ENCODE measurements around the gene FGF22. TPM values are rescaled to one million over a fixed set of nuclear protein-coding genes. Genes with fewer than 3 reads are reported as not detected.

FGF22 gene
- total and polyA plus RNA-seq, 2 of the 8 experiments (the other 6 are each of a cell fraction or from before 2014, with no cell fraction given): 0.44 to 1.7 TPM

DNA sequence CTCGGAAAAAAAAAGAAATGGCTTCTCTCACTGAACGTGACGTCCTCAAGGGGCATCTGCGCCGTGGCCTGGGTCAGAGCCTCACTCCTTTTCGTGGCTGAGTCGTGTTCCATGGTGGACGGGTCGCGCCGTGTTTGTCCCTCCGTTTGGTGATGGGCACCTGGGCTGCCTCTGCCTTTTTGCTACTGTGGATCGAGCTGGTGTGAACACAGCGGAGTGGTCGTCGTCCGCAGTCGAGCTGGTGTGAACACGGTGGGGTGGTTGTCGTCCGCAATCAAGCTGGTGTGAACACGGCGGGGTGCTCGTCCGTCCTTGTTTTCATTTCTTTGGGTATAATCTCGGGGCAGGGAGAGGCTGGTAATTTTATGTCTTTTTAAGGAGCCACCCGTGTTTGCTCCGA is 38.4 kb upstream of the FGF22 start:
- H3K23me2 ChIP-seq (ENCODE audit: low read depth, low read length): no peaks in the 10 kb centered on the region
- H2BK12ac ChIP-seq (ENCODE audit: low read depth, low read length): no peak overlapping the region
- no peak overlapping the region for H3K23ac ChIP-seq (ENCODE audit: insufficient read length)
- H2BK15ac ChIP-seq (ENCODE audit: low read length): no peak overlapping the region
- no peak overlapping the region for H3K18ac ChIP-seq (ENCODE audit: extremely low read depth, low read length)
- FAIRE-seq: no peak
- H4K5ac ChIP-seq (ENCODE audit: insufficient read length, low read depth, low read length): no peak overlapping the region
- 84% methylated on average over 24 of the region's 28 CpGs; no CpG with 5 or more reads in 1 of the 2 experiments for WGBS, 2 experiments (ENCODE audit: extremely low coverage in 1 of 2, insufficient coverage in 1 of 2, insufficient read length in 1 of 2, insufficient replicate concordance in 2 of 2, low coverage in 1 of 2, low lambda C conversion rate in 2 of 2, missing lambda C conversion rate in 1 of 2)
- H3K79me2 ChIP-seq (ENCODE audit: control insufficient read depth in 1 of 2, insufficient read depth in 2 of 2, low read length in 2 of 2): no peaks in the 10 kb centered on the region
- no peak overlapping the region for H2BK20ac ChIP-seq (ENCODE audit: low read length)
- no peak overlapping the region for H4K91ac ChIP-seq (replicated peaks; ENCODE audit: insufficient read length, low read length)
- no peak overlapping the region for H3K4me2 ChIP-seq (ENCODE audit: insufficient read depth in 1 of 2, low read depth in 2 of 2, low read length in 2 of 2)
- no peak overlapping the region for H2AK5ac ChIP-seq (ENCODE audit: low read depth, low read length)
- no peak overlapping the region for H3K27ac ChIP-seq (ENCODE audit: low read depth, low read length)
- no peaks in the 10 kb centered on the region for H3K79me1 ChIP-seq (ENCODE audit: low read depth, low read length)
- no peak overlapping the region for H3K9ac ChIP-seq (replicated peaks in 1 of 4; ENCODE audit: extremely low read depth in 1 of 4, low read depth in 3 of 4, low read length in 3 of 4)
- H2BK120ac ChIP-seq (replicated peaks; ENCODE audit: low read depth, low read length): no peak overlapping the region
- POLR2A ChIA-PET (ENCODE audit: partially characterized antibody): no interaction called here
- H3K4ac ChIP-seq (replicated peaks; ENCODE audit: insufficient read length, low read depth, low read length): no peak overlapping the region
- no peak overlapping the region for H2AFZ ChIP-seq (ENCODE audit: low read length)
- no peak overlapping the region for H3K14ac ChIP-seq (ENCODE audit: insufficient read length)
- H4K20me1 ChIP-seq (replicated peaks in 1 of 2; ENCODE audit: control insufficient read depth in 1 of 2, insufficient read depth in 2 of 2, low read length in 2 of 2): no peaks in the 10 kb centered on the region
- no peak overlapping the region for H3K4me3 ChIP-seq (ENCODE audit: extremely low read depth in 1 of 4, insufficient read depth in 2 of 4, low read depth in 3 of 4, low read length in 4 of 4)
- no peaks in the 10 kb centered on the region for H3K36me3 ChIP-seq (ENCODE audit: control insufficient read depth in 2 of 4, insufficient read depth in 4 of 4, low read length in 3 of 4)
- no peak overlapping the region for H3K56ac ChIP-seq (replicated peaks; ENCODE audit: insufficient read length, low read depth, low read length)
- H4K8ac ChIP-seq (ENCODE audit: extremely low read depth, insufficient read depth, low read length): no peak overlapping the region
- peaks cover 0 to 29% of the 10 kb centered on the region in 2 experiments; a peak in 1 of 4 replicates for H3K9me3 ChIP-seq (ENCODE audit: insufficient read depth in 2 of 2, low read depth in 1 of 2, low read length in 1 of 2)
- H2BK5ac ChIP-seq (ENCODE audit: low read depth, low read length): no peak overlapping the region
- H3K27me3 ChIP-seq (replicated peaks in 1 of 4; ENCODE audit: control insufficient read depth in 3 of 4, extremely low read depth in 1 of 4, insufficient read depth in 3 of 4, low read length in 3 of 4): no peaks in the 10 kb centered on the region
- no peaks in the 10 kb centered on the region for H3K4me1 ChIP-seq (replicated peaks in 1 of 4; ENCODE audit: control insufficient read depth in 3 of 4, insufficient read depth in 4 of 4, low read length in 3 of 4)
- CTCF ChIA-PET (ENCODE audit: partially characterized antibody): interaction anchor here (0.8 to 1.5 kb wide), 4 partner anchors 17 to 69 kb away, joined by 3 read pairs; no protein-coding TSS in a partner anchor
- DNase-seq (ENCODE audit: low read depth in 1 of 2, low spot score in 2 of 2): no peak
- TF ChIP-seq FOSL1 (IDR thresholded peaks at IDR 0.05; ENCODE audit: insufficient read depth, low read depth, low read length) (no peak), CHD1 (IDR thresholded peaks at IDR 0.05; ENCODE audit: low read depth, low read length) (no peak), RAD21 (IDR thresholded peaks at IDR 0.05 in 1 of 2, conservative IDR thresholded peaks at IDR 0.05 in 1 of 2; ENCODE audit: low read depth in 2 of 2, low read length in 2 of 2) (no peak), JUN (IDR thresholded peaks at IDR 0.05; ENCODE audit: low read depth, low read length) (no peak), MAFK (IDR thresholded peaks at IDR 0.05; ENCODE audit: low read depth, low read length) (no peak), BCL11A (IDR thresholded peaks at IDR 0.05; ENCODE audit: low read depth in 2 of 2, low read length in 2 of 2) (no peak), CBX5 (IDR thresholded peaks at IDR 0.05; ENCODE audit: low read depth, low read length) (no peak), RNF2 (IDR thresholded peaks at IDR 0.05; ENCODE audit: borderline replicate concordance, low read depth, low read length, missing control alignments, poor library complexity, severe bottlenecking) (no peak), NRF1 (IDR thresholded peaks at IDR 0.05; ENCODE audit: low read depth, low read length) (no peak), TBP (IDR thresholded peaks at IDR 0.05; ENCODE audit: low read depth, low read length) (no peak)
- TF ChIP-seq, protein P1, sequence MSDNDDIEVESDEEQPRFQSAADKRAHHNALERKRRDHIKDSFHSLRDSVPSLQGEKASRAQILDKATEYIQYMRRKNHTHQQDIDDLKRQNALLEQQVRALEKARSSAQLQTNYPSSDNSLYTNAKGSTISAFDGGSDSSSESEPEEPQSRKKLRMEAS (IDR thresholded peaks at IDR 0.05): no peak
- TF ChIP-seq, protein P2, sequence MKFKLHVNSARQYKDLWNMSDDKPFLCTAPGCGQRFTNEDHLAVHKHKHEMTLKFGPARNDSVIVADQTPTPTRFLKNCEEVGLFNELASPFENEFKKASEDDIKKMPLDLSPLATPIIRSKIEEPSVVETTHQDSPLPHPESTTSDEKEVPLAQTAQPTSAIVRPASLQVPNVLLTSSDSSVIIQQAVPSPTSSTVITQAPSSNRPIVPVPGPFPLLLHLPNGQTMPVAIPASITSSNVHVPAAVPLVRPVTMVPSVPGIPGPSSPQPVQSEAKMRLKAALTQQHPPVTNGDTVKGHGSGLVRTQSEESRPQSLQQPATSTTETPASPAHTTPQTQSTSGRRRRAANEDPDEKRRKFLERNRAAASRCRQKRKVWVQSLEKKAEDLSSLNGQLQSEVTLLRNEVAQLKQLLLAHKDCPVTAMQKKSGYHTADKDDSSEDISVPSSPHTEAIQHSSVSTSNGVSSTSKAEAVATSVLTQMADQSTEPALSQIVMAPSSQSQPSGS (IDR thresholded peaks at IDR 0.05; ENCODE audit: low read length): no peak
